ENCODE measurements around the gene OTUD6A. TPM values are rescaled to one million over a fixed set of nuclear protein-coding genes. Genes with fewer than 3 reads are reported as not detected.
"Not testable (repeated sequence)": the region's sequence is repeated elsewhere in the genome, so short reads cannot be mapped to it uniquely, and the experiment has no call there.

OTUD6A gene
- total RNA-seq, 2 donors from 2014 or later = not detected

- ATAC-seq (no peak), DNase-seq (no peak)
- no peak for TF ChIP-seq CTCF (IDR thresholded peaks at IDR 0.05)
- TF ChIP-seq POLR2A (IDR thresholded peaks at IDR 0.05) = no peak
- intact Hi-C loops (cut with DNase I) = no loop called here
- no peaks in the 10 kb centered on the region for H3K4me1 ChIP-seq
- no peak overlapping the region for H3K4me3 ChIP-seq
- H3K27me3 ChIP-seq = no peaks in the 10 kb centered on the region
- H3K27ac ChIP-seq = no peak overlapping the region
- no peaks in the 10 kb centered on the region for H3K9me3 ChIP-seq
- H3K36me3 ChIP-seq (replicated peaks in 1 of 2; ENCODE audit: insufficient read depth in 1 of 2, low read depth in 2 of 2) = no peaks in the 10 kb centered on the region
These were observed 26.5 kb downstream of the OTUD6A start for GRCh38 chrX:70088751-70089150.

GRCh38 chrX:70089604-70090297 lies 27.5 kb downstream of the OTUD6A start:
- DNase-seq = no peak
- no peak for ATAC-seq
- whole genome bisulfite sequencing, 2 donors = 57% methylated on average over 1 of the region's 1 CpG; no CpG with 5 or more reads in 1 of the 2 donors
- TF ChIP-seq CTCF (IDR thresholded peaks at IDR 0.05) (no peak), POLR2A (IDR thresholded peaks at IDR 0.05) (no peak)
- intact Hi-C loops (cut with DNase I) = loop anchor here (10.0 kb wide), 1 partner anchor 595 kb away; no protein-coding TSS in a partner anchor
- H3K4me3 ChIP-seq = no peak overlapping the region
- no peaks in the 10 kb centered on the region for H3K36me3 ChIP-seq (replicated peaks in 1 of 2; ENCODE audit: insufficient read depth in 1 of 2, low read depth in 2 of 2)
- H3K27ac ChIP-seq = no peak overlapping the region
- H3K9me3 ChIP-seq = no peaks in the 10 kb centered on the region
- no peaks in the 10 kb centered on the region for H3K4me1 ChIP-seq
- H3K27me3 ChIP-seq = no peaks in the 10 kb centered on the region

- no peak for TF ChIP-seq CTCF (IDR thresholded peaks at IDR 0.05)
- TF ChIP-seq POLR2A (IDR thresholded peaks at IDR 0.05) = no peak
- no peaks in the 10 kb centered on the region for H3K27me3 ChIP-seq
- H3K4me1 ChIP-seq = no peaks in the 10 kb centered on the region
- no peak overlapping the region for H3K27ac ChIP-seq
- H3K9me3 ChIP-seq = no peaks in the 10 kb centered on the region
- H3K4me3 ChIP-seq = no peak overlapping the region
- ATAC-seq (no peak), DNase-seq (no peak)
- WGBS, 2 donors = 83 to 94% methylated on average over 1 to 4 of the region's 4 CpGs
- intact Hi-C loops (cut with DNase I) = loop anchor here (10.0 kb wide), 1 partner anchor 597 kb away; no protein-coding TSS in a partner anchor
- no peaks in the 10 kb centered on the region for H3K36me3 ChIP-seq (replicated peaks in 1 of 2; ENCODE audit: insufficient read depth in 1 of 2, low read depth in 2 of 2)
These were observed 30.0 kb downstream of the OTUD6A start for GRCh38 chrX:70092247-70092646.

- Histone ChIP-seq H3K4me1 (no peaks in the 10 kb centered on the region), H3K9me3 (no peaks in the 10 kb centered on the region), H3K36me3 (replicated peaks in 1 of 2; ENCODE audit: insufficient read depth in 1 of 2, low read depth in 2 of 2) (no peaks in the 10 kb centered on the region), H3K27ac (no peak overlapping the region), H3K27me3 (no peaks in the 10 kb centered on the region), H3K4me3 (no peak overlapping the region)
- intact Hi-C loops (cut with DNase I) = loop anchor here (10.0 kb wide), 1 partner anchor 601 kb away; no protein-coding TSS in a partner anchor
- 62% methylated on average over 2 of the region's 2 CpGs for WGBS, 2 donors
- TF ChIP-seq CTCF (IDR thresholded peaks at IDR 0.05) = no peak
- no peak for TF ChIP-seq POLR2A (IDR thresholded peaks at IDR 0.05)
- DNase-seq = peak in 1 of 4 donors; percentile 1
- ATAC-seq = no peak
These were observed 33.8 kb downstream of the OTUD6A start for GRCh38 chrX:70096052-70096451.

GRCh38 chrX:70105229-70105628 lies 43.0 kb downstream of the OTUD6A start:
- H3K27me3 ChIP-seq = no peaks in the 10 kb centered on the region
- no peak overlapping the region for H3K4me3 ChIP-seq
- no peaks in the 10 kb centered on the region for H3K4me1 ChIP-seq
- no peak overlapping the region for H3K27ac ChIP-seq
- WGBS, 2 donors = 8 to 19% methylated on average over 2 of the region's 2 CpGs
- intact Hi-C loops (cut with DNase I) = no loop called here
- H3K9me3 ChIP-seq = no peaks in the 10 kb centered on the region
- TF ChIP-seq CTCF (IDR thresholded peaks at IDR 0.05) (no peak), POLR2A (IDR thresholded peaks at IDR 0.05) (no peak)
- no peak for ATAC-seq
- no peaks in the 10 kb centered on the region for H3K36me3 ChIP-seq (replicated peaks in 1 of 2; ENCODE audit: insufficient read depth in 1 of 2, low read depth in 2 of 2)
- DNase-seq = no peak

GRCh38 chrX:70111436-70112026 lies 49.3 kb downstream of the OTUD6A start:
- 73 to 80% methylated on average over 3 to 4 of the region's 4 CpGs for WGBS, 2 donors
- ATAC-seq = not testable (repeated sequence)

More at GRCh38 chrX:70111436-70112026, 49.3 kb downstream of the OTUD6A start:
- DNase-seq; H3K27me3 ChIP-seq; H3K4me3 ChIP-seq; H3K4me1 ChIP-seq; H3K36me3 ChIP-seq (replicated peaks in 1 of 2; ENCODE audit: insufficient read depth in 1 of 2, low read depth in 2 of 2); intact Hi-C loops (cut with DNase I); H3K27ac ChIP-seq; H3K9me3 ChIP-seq: not testable (repeated sequence)

All from body of pancreas (tissue), 4 donors.